ENCODE results near the gene CEP290. TPM values are rescaled to one million over a fixed set of nuclear protein-coding genes. Genes with fewer than 3 reads are reported as not detected.
"Not testable (repeated sequence)": the region's sequence is repeated elsewhere in the genome, so short reads cannot be mapped to it uniquely, and the experiment has no call there.

CEP290 gene
- total RNA-seq, 2 donors from 2014 or later: 17.8 to 21.4 TPM

DNA sequence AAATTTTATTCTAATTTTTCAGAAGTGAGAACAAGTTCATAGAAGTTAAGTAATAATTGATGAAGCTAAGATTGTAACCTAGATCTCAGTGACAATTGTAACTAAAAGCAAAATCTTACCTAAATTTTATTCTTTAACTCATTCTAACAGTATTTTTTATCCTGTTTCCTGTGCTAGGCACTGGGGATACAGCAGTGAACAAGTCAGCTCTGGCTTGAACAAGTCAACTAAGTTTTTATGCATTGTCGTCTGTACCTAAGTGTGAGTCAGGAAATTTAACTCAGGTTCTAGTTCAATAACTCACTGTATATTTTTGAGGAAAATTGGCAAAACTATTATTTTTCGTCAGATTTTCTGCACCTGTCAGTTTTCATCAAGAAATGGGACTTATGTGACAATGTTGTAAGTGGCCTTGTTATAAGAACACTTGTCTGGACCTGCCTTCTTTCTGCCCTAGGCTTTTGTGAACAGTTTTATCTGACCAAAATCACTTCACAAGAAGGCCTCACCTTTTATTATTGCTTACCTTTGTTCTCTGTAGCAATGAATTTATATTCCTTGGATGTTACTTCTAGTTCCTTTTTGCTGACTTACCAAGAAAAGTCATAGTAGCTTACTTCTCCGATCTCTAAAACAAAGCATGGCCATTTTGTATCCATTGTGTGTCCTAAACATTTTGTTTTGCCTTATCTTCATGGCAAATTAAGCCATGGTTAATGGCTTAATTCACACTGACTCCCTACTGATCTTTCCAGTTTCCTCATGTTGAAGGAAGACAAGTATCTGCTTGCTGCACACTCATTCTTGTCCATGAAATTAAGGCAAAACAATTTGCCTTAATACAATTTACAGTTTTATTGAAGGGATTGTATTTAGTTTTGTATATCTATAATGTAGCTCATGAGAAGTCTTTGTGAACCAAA is 2.9 kb upstream of the CEP290 start:
- no peak for ATAC-seq (ENCODE audit: insufficient number of reproducible peaks, low FRiP score, low read depth)
- no peak overlapping the region for H3K27ac ChIP-seq
- no peak overlapping the region for H3K4me3 ChIP-seq
- TF ChIP-seq, protein P1, sequence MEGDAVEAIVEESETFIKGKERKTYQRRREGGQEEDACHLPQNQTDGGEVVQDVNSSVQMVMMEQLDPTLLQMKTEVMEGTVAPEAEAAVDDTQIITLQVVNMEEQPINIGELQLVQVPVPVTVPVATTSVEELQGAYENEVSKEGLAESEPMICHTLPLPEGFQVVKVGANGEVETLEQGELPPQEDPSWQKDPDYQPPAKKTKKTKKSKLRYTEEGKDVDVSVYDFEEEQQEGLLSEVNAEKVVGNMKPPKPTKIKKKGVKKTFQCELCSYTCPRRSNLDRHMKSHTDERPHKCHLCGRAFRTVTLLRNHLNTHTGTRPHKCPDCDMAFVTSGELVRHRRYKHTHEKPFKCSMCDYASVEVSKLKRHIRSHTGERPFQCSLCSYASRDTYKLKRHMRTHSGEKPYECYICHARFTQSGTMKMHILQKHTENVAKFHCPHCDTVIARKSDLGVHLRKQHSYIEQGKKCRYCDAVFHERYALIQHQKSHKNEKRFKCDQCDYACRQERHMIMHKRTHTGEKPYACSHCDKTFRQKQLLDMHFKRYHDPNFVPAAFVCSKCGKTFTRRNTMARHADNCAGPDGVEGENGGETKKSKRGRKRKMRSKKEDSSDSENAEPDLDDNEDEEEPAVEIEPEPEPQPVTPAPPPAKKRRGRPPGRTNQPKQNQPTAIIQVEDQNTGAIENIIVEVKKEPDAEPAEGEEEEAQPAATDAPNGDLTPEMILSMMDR (IDR thresholded peaks at IDR 0.05): no peak
- no peak for DNase-seq (ENCODE audit: low spot score)
- H3K27me3 ChIP-seq (replicated peaks; ENCODE audit: insufficient read depth): no peaks in the 10 kb centered on the region
- no peaks in the 10 kb centered on the region for H3K9me3 ChIP-seq
- no peaks in the 10 kb centered on the region for H3K36me3 ChIP-seq
- H3K4me1 ChIP-seq (ENCODE audit: control insufficient read depth in 1 of 2, low read depth in 2 of 2): peaks cover 5 to 19% of the 10 kb centered on the region in 2 donors

DNA sequence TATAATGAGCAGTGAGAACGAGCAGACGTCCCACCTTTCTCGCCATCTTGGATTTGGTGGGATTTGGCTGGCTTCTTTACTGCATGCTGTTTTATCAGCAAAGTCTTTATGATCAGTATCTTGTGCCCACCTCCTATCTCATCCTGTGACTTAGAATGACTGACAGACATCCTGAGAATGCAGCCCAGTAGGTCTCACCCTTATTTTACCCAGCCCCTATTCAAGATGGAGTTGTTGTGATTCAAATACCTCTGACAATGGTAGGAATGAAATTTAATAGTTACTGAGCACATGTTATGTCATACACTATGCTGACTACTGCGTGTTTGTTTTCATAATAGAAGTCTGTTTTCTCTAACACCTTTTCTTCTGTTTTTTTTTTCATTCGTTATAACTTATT is 2.1 kb upstream of the CEP290 start:
- H3K27me3 ChIP-seq (replicated peaks; ENCODE audit: insufficient read depth): no peaks in the 10 kb centered on the region
- TF ChIP-seq, protein P1 (IDR thresholded peaks at IDR 0.05): no peak
- H3K36me3 ChIP-seq: no peaks in the 10 kb centered on the region
- peaks cover 5 to 19% of the 10 kb centered on the region in 2 donors for H3K4me1 ChIP-seq (ENCODE audit: control insufficient read depth in 1 of 2, low read depth in 2 of 2)
- H3K27ac ChIP-seq: no peak overlapping the region
- no peaks in the 10 kb centered on the region for H3K9me3 ChIP-seq
- ATAC-seq (ENCODE audit: insufficient number of reproducible peaks, low FRiP score, low read depth) (no peak), DNase-seq (ENCODE audit: low spot score) (no peak)
- H3K4me3 ChIP-seq: no peak overlapping the region

DNA sequence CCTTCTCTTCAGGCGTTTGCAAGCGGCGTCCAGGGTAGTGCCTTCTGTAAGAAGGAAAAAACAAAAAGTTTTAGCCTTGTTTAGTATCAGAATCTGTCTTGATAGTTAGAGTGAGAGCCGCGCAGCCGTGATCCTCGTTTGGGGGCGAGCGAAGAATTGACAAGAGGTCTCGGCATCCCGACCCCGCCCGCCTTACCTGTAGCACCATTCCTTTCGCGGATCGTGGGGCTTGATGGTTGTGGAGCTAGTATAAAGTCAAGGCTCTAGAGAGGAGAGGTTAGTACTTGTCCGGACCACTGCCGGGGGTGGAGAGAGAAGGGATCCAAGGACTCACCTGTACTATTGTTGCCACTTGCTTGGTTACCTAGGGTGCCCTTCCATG is 713 bp upstream of the CEP290 start:
- no peaks in the 10 kb centered on the region for H3K9me3 ChIP-seq
- ATAC-seq (ENCODE audit: insufficient number of reproducible peaks, low FRiP score, low read depth) (no peak), DNase-seq (ENCODE audit: low spot score) (peak; percentile 6)
- peak overlapping the region; percentile 96 for H3K4me3 ChIP-seq
- H3K36me3 ChIP-seq: no peaks in the 10 kb centered on the region
- no peaks in the 10 kb centered on the region for H3K27me3 ChIP-seq (replicated peaks; ENCODE audit: insufficient read depth)
- H3K4me1 ChIP-seq (ENCODE audit: control insufficient read depth in 1 of 2, low read depth in 2 of 2): peaks cover 5 to 19% of the 10 kb centered on the region in 2 donors
- peak overlapping the region; percentile 45 to 53 for H3K27ac ChIP-seq
- TF ChIP-seq, protein P1 (IDR thresholded peaks at IDR 0.05): no peak

DNA sequence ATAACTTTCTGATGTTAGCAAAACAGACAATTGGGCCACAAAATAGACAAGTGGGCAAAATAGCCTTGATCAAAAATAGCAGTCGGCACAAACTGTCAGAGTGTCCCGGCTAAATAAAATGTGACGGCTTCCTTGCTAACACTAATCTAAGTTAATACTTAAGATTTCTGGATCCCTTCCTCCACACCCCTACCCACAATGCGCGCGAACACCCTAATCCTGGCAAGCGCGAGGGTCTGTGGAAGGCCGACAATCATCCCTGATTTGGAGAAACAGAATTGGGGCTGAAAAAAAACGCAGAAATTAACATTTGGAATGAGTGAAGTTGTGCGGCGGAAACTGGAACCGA is 489 bp downstream of the CEP290 start:
- ATAC-seq (ENCODE audit: insufficient number of reproducible peaks, low FRiP score, low read depth): no peak
- no peak for DNase-seq (ENCODE audit: low spot score)
- no peaks in the 10 kb centered on the region for H3K9me3 ChIP-seq
- peak overlapping the region; percentile 96 for H3K4me3 ChIP-seq
- peaks cover 5 to 19% of the 10 kb centered on the region in 2 donors for H3K4me1 ChIP-seq (ENCODE audit: control insufficient read depth in 1 of 2, low read depth in 2 of 2)
- TF ChIP-seq, protein P1 (IDR thresholded peaks at IDR 0.05): no peak
- H3K27ac ChIP-seq: peak overlapping the region; percentile 35 to 53
- no peaks in the 10 kb centered on the region for H3K27me3 ChIP-seq (replicated peaks; ENCODE audit: insufficient read depth)
- H3K36me3 ChIP-seq: no peaks in the 10 kb centered on the region

DNA sequence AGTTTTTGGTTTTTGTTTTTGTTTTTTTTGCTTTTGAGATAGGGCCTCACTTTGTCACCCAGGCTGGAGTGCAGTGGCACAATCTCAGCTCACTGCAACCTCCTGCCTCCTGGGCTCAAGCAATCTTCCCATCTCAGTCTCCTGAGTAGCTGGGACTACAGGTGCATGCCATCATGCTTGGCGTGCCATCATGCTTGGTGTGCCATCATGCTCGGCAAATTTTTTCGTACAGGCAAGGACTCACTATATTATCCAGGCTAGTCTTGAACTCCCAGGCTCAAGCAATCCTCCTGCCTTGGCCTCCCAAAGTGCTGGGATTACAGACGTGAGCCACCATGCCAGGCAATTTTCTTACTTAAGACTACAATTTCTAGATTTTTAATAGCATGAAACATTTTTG is 2.2 kb downstream of the CEP290 start:
- H3K27me3 ChIP-seq (replicated peaks; ENCODE audit: insufficient read depth); H3K9me3 ChIP-seq; ATAC-seq (ENCODE audit: insufficient number of reproducible peaks, low FRiP score, low read depth); H3K4me3 ChIP-seq; H3K36me3 ChIP-seq; H3K27ac ChIP-seq; DNase-seq (ENCODE audit: low spot score): not testable (repeated sequence)
- peaks cover 5 to 19% of the 10 kb centered on the region in 2 donors for H3K4me1 ChIP-seq (ENCODE audit: control insufficient read depth in 1 of 2, low read depth in 2 of 2)

DNA sequence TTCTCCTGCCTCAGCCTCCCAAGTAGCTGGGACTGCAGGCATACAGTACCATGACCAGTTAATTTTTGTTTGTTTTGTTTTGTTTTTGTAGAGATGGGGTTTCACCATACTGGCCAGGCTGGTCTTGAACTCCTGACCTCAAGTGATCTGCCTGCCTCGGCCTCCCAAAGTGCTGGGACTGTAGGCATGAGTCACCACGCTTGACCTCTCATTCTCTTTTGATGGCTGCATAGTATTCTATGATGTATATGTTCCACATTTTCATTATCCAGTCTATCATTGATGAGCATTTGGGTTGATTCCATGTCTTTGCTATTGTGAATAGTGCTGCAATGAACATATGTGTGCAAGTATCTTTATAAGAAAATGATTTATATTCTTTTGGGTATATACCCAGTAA is 8.7 kb downstream of the CEP290 start:
- H3K4me1 ChIP-seq (ENCODE audit: control insufficient read depth in 1 of 2, low read depth in 2 of 2): not testable (repeated sequence)

More for the DNA sequence above, 8.7 kb downstream of the CEP290 start:
- ATAC-seq (ENCODE audit: insufficient number of reproducible peaks, low FRiP score, low read depth); H3K27ac ChIP-seq; H3K27me3 ChIP-seq (replicated peaks; ENCODE audit: insufficient read depth); DNase-seq (ENCODE audit: low spot score); H3K36me3 ChIP-seq; H3K9me3 ChIP-seq; H3K4me3 ChIP-seq: not testable (repeated sequence)

All from thoracic aorta (tissue), 2 donors.